Caco-2 (cell line): ENCODE results near the gene CAPZB. TPM values are rescaled to one million over a fixed set of nuclear protein-coding genes. Genes with fewer than 3 reads are reported as not detected.

ENCODE experiments used
- BruUV-seq: library from RNA; stranded (reverse); fragments of 400-500 nt; replicated peaks from 2 replicates; lab custom pipeline; 2021; lab: Mats Ljungman, UMichigan
- CTCF ChIA-PET: fragments of 300-600 bp; sonication (Branson Sonifier 250); formaldehyde crosslinking; loops from one replicate; lab custom pipeline; 2022; ENCODE audit warnings: antibody characterized with exemption; lab: Charles Lee
- POLR2A ChIA-PET: fragments of 300-600 bp; sonication (Branson Sonifier 250); formaldehyde crosslinking; loops from one replicate; lab custom pipeline; 2022; ENCODE audit warnings: antibody characterized with exemption; lab: Charles Lee
- DNase-seq, 2 experiments: peaks; one replicate each; pipeline versions ENCODE4 v3.0.0 to v3.0.0-alpha.2; 2020 to 2022
- H3K27me3 ChIP-seq: replicated peaks from 2 replicates; pipeline ENCODE4 v1.6.0; 2011; ENCODE audit warnings: low read length; ENCODE audit not compliant: control insufficient read depth, insufficient read depth
- H3K36me3 ChIP-seq: 2 replicates; pipeline ENCODE4 v1.5.1; 2011; ENCODE audit warnings: low read length; ENCODE audit not compliant: control insufficient read depth, insufficient read depth
- H3K4me1 ChIP-seq: fragments of 250-450 bp; sonication (Bioruptor Pico); 2 replicates; pipeline ENCODE4 v1.5.1; 2020; ENCODE audit warnings: mild to moderate bottlenecking
- H3K4me3 ChIP-seq: 2 replicates; pipeline ENCODE4 v1.5.1; 2011; ENCODE audit warnings: low read depth, mild to moderate bottlenecking, control low read depth, low read length
- H3K9me3 ChIP-seq: fragments of 250-450 bp; sonication (Bioruptor Pico); 2 replicates; pipeline ENCODE4 v1.5.1; 2020; ENCODE audit warnings: mild to moderate bottlenecking, moderate library complexity
- H3K27ac Mint-ChIP-seq: one replicate; pipeline ENCODE4 v1.8.0; 2022; ENCODE audit warnings: mixed read lengths; ENCODE audit not compliant: unreplicated experiment
- H3K27me3 Mint-ChIP-seq: one replicate; pipeline ENCODE4 v1.8.0; 2022; ENCODE audit warnings: mixed read lengths; ENCODE audit not compliant: insufficient read depth, unreplicated experiment
- H3K36me3 Mint-ChIP-seq: one replicate; pipeline ENCODE4 v1.8.0; 2022; ENCODE audit warnings: mild to moderate bottlenecking, mixed read lengths; ENCODE audit not compliant: insufficient read depth, unreplicated experiment
- H3K4me1 Mint-ChIP-seq: one replicate; pipeline ENCODE4 v1.8.0; 2022; ENCODE audit warnings: low read depth, mixed read lengths; ENCODE audit not compliant: unreplicated experiment
- H3K4me3 Mint-ChIP-seq: one replicate; pipeline ENCODE4 v1.8.0; 2022; ENCODE audit warnings: mild to moderate bottlenecking, moderate library complexity, mixed read lengths; ENCODE audit not compliant: unreplicated experiment
- H3K9me3 Mint-ChIP-seq: one replicate; pipeline ENCODE4 v1.8.0; 2022; ENCODE audit warnings: mixed read lengths; ENCODE audit not compliant: unreplicated experiment
- intact Hi-C: fragments of 100-400 bp; cut with micrococcal nuclease; formaldehyde crosslinking; loops from one replicate; pipeline ENCODE4 v1.10.0; 2022; ENCODE audit not compliant: unreplicated experiment
- total RNA-seq: library from RNA; stranded (reverse); gene quantifications from 2 replicates; pipeline ENCODE4 v1.2.3, GENCODE V29; 2022
- TF ChIP-seq, protein P1 (sequence below), 2 experiments: fragments of 200-600 bp in 1 of 2; IDR thresholded peaks; 1 replicate in 1 of 2; 2 replicates in 1 of 2; pipeline versions ENCODE4 v1.5.1 to v1.8.0; 2011 to 2022; ENCODE audit warnings: antibody characterized with exemption in 1 of 2, control low read depth in 1 of 2, inconsistent platforms in 1 of 2, low read depth in 1 of 2, low read length in 1 of 2, mild to moderate bottlenecking in 1 of 2, moderate library complexity in 1 of 2; ENCODE audit not compliant: insufficient read depth in 1 of 2, severe bottlenecking in 1 of 2, unreplicated experiment in 1 of 2

CAPZB gene
- total RNA-seq, 1 experiment from 2014 or later = 205 TPM

DNA sequence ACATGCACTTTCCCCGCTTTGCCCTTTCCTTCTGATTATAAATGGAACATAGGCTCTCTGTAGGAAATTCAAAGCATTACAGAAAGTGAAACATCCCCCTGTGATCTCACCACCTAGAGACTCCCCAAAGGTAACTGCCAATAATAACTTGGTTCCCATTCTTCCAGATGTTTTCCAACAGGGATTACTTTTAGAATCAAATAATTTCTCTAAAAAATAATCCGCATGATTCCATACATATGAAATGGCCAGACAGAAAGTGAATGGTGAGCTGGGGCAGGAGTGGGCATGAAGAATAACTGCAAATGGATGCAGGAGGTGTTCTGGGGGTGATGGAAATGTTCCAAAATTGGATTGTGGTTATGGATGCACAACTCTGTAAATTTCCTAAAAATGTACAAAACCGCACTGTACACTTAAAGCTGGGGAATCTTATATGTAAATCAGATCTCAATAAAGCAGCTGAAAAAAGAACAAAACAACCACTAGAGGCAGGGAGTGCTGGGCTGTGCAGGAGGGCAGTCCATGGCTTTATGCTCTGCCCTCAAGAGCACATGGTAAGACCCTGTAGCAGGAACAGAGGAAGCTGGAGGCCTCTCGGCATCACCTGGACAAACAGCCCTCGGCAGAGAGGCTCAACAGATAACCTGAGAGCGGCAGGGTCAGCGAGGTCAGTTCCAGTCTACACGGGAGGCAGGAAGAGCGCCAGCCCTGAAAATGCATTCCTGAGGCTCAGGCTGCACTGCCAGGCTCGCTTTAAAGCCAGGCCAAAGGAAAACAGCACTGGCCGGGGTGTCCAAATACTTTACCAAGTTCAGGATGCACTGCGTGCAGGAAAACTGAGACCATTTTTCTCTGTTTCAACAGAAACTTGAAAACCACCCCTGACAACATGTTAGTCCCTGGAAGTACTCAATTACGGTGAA is 39.7 kb downstream of the CAPZB start:
- peaks cover 28% of the 10 kb centered on the region for H3K4me1 Mint-ChIP-seq
- peak; percentile 87 to 92 for DNase-seq
- H3K4me3 ChIP-seq = no peak overlapping the region
- peaks cover 19% of the 10 kb centered on the region for H3K4me1 ChIP-seq
- no peaks in the 10 kb centered on the region for H3K27me3 ChIP-seq
- TF ChIP-seq, protein P1, sequence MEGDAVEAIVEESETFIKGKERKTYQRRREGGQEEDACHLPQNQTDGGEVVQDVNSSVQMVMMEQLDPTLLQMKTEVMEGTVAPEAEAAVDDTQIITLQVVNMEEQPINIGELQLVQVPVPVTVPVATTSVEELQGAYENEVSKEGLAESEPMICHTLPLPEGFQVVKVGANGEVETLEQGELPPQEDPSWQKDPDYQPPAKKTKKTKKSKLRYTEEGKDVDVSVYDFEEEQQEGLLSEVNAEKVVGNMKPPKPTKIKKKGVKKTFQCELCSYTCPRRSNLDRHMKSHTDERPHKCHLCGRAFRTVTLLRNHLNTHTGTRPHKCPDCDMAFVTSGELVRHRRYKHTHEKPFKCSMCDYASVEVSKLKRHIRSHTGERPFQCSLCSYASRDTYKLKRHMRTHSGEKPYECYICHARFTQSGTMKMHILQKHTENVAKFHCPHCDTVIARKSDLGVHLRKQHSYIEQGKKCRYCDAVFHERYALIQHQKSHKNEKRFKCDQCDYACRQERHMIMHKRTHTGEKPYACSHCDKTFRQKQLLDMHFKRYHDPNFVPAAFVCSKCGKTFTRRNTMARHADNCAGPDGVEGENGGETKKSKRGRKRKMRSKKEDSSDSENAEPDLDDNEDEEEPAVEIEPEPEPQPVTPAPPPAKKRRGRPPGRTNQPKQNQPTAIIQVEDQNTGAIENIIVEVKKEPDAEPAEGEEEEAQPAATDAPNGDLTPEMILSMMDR (IDR thresholded peaks at IDR 0.05; ENCODE audit: insufficient read depth in 1 of 2, low read depth in 1 of 2, low read length in 1 of 2, severe bottlenecking in 1 of 2, unreplicated experiment in 1 of 2) = peak in 1 of 2 experiments; percentile 40
- H3K36me3 ChIP-seq = no peaks in the 10 kb centered on the region
- H3K27ac Mint-ChIP-seq = peak overlapping the region; percentile 70
- intact Hi-C loops = loop anchor here (5.0 kb wide), 2 partner anchors 42 to 207 kb away; partner anchors contain the start of gene CAPZB
- BruUV-seq = no TSS peak
- ChIA-PET CTCF (interaction anchor here (0.5 to 1.2 kb wide), 8 partner anchors 19 to 208 kb away, joined by 3 to 6 read pairs (median 4); a partner anchor contains a TSS), POLR2A (interaction anchor here (0.6 kb wide), 1 partner anchor 40 kb away, joined by 8 read pairs; the partner anchor contains the start of gene CAPZB)
- H3K27me3 Mint-ChIP-seq = no peaks in the 10 kb centered on the region
- H3K4me3 Mint-ChIP-seq = peak overlapping the region; percentile 14
- no peaks in the 10 kb centered on the region for H3K9me3 ChIP-seq
- no peaks in the 10 kb centered on the region for H3K9me3 Mint-ChIP-seq
- peaks cover 25% of the 10 kb centered on the region for H3K36me3 Mint-ChIP-seq

DNA sequence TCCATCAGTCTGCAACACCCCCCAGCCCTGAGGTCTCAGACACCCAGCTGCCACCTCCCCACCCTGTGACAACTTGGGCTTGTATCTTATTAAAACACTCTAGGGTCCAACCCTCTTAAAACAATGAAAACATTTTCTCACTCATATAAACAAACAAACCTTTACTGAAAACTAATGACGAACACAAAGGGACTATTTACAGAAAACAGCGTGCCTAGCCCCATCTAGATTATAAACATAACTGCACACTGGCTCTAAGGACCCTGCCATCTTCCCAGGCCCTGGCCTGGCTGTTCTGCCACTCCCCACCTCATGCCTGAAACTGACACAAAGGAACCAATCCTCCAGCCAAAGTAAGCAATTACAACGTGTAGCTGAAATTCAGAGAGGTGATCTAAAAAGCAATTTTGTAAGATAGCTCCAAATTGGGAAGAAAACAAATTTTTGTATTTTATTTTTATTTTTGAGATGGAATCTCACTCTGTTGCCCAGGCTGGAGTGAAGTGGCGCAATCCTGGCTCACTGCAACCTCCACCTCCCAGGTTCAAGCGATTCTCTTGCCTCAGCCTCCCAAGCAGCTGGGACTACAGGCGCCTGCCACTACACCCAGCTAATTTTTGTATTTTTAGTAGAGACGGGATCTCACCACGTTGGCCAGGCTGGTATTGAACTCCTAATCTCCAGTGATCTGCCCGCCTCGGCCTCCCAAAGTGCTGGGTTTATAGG is 40.9 kb downstream of the CAPZB start:
- Mint-ChIP-seq H3K4me3 (no peak overlapping the region), H3K4me1 (peaks cover 25% of the 10 kb centered on the region), H3K9me3 (no peaks in the 10 kb centered on the region), H3K27me3 (no peaks in the 10 kb centered on the region), H3K27ac (peak overlapping the region; percentile 70), H3K36me3 (peaks cover 20% of the 10 kb centered on the region)
- intact Hi-C loops = loop anchor here (5.0 kb wide), 2 partner anchors 43 to 208 kb away; partner anchors contain the start of gene CAPZB
- TF ChIP-seq, protein P1 (IDR thresholded peaks at IDR 0.05; ENCODE audit: insufficient read depth in 1 of 2, low read depth in 1 of 2, low read length in 1 of 2, severe bottlenecking in 1 of 2, unreplicated experiment in 1 of 2) = no peak
- no peaks in the 10 kb centered on the region for H3K36me3 ChIP-seq
- no TSS peak for BruUV-seq
- DNase-seq = no peak
- H3K9me3 ChIP-seq = no peaks in the 10 kb centered on the region
- peaks cover 19% of the 10 kb centered on the region for H3K4me1 ChIP-seq
- H3K4me3 ChIP-seq = no peak overlapping the region
- ChIA-PET POLR2A (interaction anchor here (0.6 kb wide), 1 partner anchor 122 kb away, joined by 4 read pairs; no protein-coding TSS in a partner anchor), CTCF (no interaction called here)
- no peaks in the 10 kb centered on the region for H3K27me3 ChIP-seq

DNA sequence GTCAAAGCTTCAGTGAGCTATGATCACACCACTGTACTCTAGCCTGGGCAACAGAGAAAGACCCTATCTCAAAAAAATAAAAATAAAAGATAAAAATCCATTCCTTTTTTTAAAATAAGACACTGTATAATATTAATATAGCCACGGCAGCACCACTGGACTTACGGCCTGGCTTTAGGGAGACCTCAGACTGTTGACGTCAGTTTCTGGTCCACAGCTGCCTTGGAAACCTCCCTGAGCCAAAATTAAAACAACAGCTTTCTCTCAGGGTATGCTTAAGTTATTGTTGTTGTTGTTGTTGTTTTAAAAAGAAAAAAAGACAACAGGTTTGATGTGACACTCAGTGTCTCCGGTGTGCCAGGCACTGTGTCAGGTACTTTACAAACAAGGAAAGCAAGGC is 42.0 kb downstream of the CAPZB start:
- Histone ChIP-seq H3K27me3 (no peaks in the 10 kb centered on the region), H3K4me3 (no peak overlapping the region), H3K4me1 (peaks cover 19% of the 10 kb centered on the region), H3K36me3 (no peaks in the 10 kb centered on the region), H3K9me3 (no peaks in the 10 kb centered on the region)
- BruUV-seq = no TSS peak
- Mint-ChIP-seq H3K4me1 (peaks cover 18% of the 10 kb centered on the region), H3K4me3 (no peak overlapping the region), H3K36me3 (peaks cover 13% of the 10 kb centered on the region), H3K9me3 (no peaks in the 10 kb centered on the region), H3K27me3 (no peaks in the 10 kb centered on the region), H3K27ac (no peak overlapping the region)
- TF ChIP-seq, protein P1 (IDR thresholded peaks at IDR 0.05; ENCODE audit: insufficient read depth in 1 of 2, low read depth in 1 of 2, low read length in 1 of 2, severe bottlenecking in 1 of 2, unreplicated experiment in 1 of 2) = no peak
- POLR2A ChIA-PET = no interaction called here
- CTCF ChIA-PET = no interaction called here
- intact Hi-C loops = no loop called here
- no peak for DNase-seq
